Measurements from ENCODE around the gene DDX1. TPM values are rescaled to one million over a fixed set of nuclear protein-coding genes. Genes with fewer than 3 reads are reported as not detected.

Gene DDX1
- total RNA-seq, 1 donor from 2014 or later, result 255 TPM

DNA sequence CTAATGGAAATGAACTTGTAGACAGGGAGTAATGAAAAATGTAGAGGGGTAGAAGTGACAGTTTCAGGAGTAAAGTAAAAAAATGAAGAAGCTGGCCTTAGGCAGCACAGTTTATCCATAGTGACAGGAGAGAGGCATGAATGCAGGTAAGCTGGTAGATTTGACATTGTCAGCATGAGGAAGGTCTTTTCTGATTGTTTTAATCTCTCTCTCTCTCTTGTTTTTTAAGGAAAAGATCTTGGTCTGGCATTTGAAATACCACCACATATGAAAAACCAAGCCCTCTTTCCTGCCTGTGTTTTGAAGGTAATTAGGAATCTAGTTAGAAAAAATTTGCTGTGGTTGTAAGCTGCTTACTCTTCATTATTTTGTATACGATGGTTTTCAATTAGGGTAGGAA, 14.1 kb downstream of the DDX1 start:
- H3K27ac Mint-ChIP-seq (ENCODE audit: unreplicated experiment), result no peak overlapping the region
- H3K4me3 Mint-ChIP-seq (ENCODE audit: unreplicated experiment), result no peak overlapping the region
- TF ChIP-seq, protein P1, sequence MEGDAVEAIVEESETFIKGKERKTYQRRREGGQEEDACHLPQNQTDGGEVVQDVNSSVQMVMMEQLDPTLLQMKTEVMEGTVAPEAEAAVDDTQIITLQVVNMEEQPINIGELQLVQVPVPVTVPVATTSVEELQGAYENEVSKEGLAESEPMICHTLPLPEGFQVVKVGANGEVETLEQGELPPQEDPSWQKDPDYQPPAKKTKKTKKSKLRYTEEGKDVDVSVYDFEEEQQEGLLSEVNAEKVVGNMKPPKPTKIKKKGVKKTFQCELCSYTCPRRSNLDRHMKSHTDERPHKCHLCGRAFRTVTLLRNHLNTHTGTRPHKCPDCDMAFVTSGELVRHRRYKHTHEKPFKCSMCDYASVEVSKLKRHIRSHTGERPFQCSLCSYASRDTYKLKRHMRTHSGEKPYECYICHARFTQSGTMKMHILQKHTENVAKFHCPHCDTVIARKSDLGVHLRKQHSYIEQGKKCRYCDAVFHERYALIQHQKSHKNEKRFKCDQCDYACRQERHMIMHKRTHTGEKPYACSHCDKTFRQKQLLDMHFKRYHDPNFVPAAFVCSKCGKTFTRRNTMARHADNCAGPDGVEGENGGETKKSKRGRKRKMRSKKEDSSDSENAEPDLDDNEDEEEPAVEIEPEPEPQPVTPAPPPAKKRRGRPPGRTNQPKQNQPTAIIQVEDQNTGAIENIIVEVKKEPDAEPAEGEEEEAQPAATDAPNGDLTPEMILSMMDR (IDR thresholded peaks at IDR 0.05; ENCODE audit: partially characterized antibody, unreplicated experiment), result no peak
- peaks cover 7% of the 10 kb centered on the region for H3K9me3 Mint-ChIP-seq (ENCODE audit: unreplicated experiment)
- peaks cover 29% of the 10 kb centered on the region for H3K4me1 Mint-ChIP-seq (ENCODE audit: low read depth, unreplicated experiment)
- DNase-seq, result no peak
- H3K27me3 Mint-ChIP-seq (ENCODE audit: unreplicated experiment), result peaks cover 3% of the 10 kb centered on the region
- peaks cover 19% of the 10 kb centered on the region for H3K36me3 Mint-ChIP-seq (ENCODE audit: unreplicated experiment)

- TF ChIP-seq, protein P1 (IDR thresholded peaks at IDR 0.05; ENCODE audit: partially characterized antibody, unreplicated experiment), result no peak
- DNase-seq, result no peak
- Mint-ChIP-seq H3K4me1 (ENCODE audit: low read depth, unreplicated experiment) (peaks cover 21% of the 10 kb centered on the region), H3K27me3 (ENCODE audit: unreplicated experiment) (peaks cover 3% of the 10 kb centered on the region), H3K9me3 (ENCODE audit: unreplicated experiment) (peaks cover 7% of the 10 kb centered on the region), H3K27ac (ENCODE audit: unreplicated experiment) (no peak overlapping the region), H3K36me3 (ENCODE audit: unreplicated experiment) (peaks cover 19% of the 10 kb centered on the region), H3K4me3 (ENCODE audit: unreplicated experiment) (no peak overlapping the region)
Measured at GRCh38 chr2:15606481-15607441, 15.1 kb downstream of the DDX1 start.

GRCh38 chr2:15607709-15608391, 16.2 kb downstream of the DDX1 start:
- H3K36me3 Mint-ChIP-seq (ENCODE audit: unreplicated experiment), result peaks cover 16% of the 10 kb centered on the region
- peaks cover 14% of the 10 kb centered on the region for H3K4me1 Mint-ChIP-seq (ENCODE audit: low read depth, unreplicated experiment)
- peaks cover 7% of the 10 kb centered on the region for H3K9me3 Mint-ChIP-seq (ENCODE audit: unreplicated experiment)
- no peak for DNase-seq
- TF ChIP-seq, protein P1 (IDR thresholded peaks at IDR 0.05; ENCODE audit: partially characterized antibody, unreplicated experiment), result no peak
- peaks cover 3% of the 10 kb centered on the region for H3K27me3 Mint-ChIP-seq (ENCODE audit: unreplicated experiment)
- H3K4me3 Mint-ChIP-seq (ENCODE audit: unreplicated experiment), result no peak overlapping the region
- H3K27ac Mint-ChIP-seq (ENCODE audit: unreplicated experiment), result no peak overlapping the region

GRCh38 chr2:15608392-15608761, 16.7 kb downstream of the DDX1 start:
- no peak overlapping the region for H3K4me3 Mint-ChIP-seq (ENCODE audit: unreplicated experiment)
- TF ChIP-seq, protein P1 (IDR thresholded peaks at IDR 0.05; ENCODE audit: partially characterized antibody, unreplicated experiment), result no peak
- peaks cover 19% of the 10 kb centered on the region for H3K36me3 Mint-ChIP-seq (ENCODE audit: unreplicated experiment)
- H3K4me1 Mint-ChIP-seq (ENCODE audit: low read depth, unreplicated experiment), result peaks cover 14% of the 10 kb centered on the region
- H3K27ac Mint-ChIP-seq (ENCODE audit: unreplicated experiment), result no peak overlapping the region
- no peak for DNase-seq
- H3K27me3 Mint-ChIP-seq (ENCODE audit: unreplicated experiment), result peaks cover 4% of the 10 kb centered on the region
- H3K9me3 Mint-ChIP-seq (ENCODE audit: unreplicated experiment), result peaks cover 7% of the 10 kb centered on the region

Measured in glutamatergic neuron (in vitro differentiated cells).